HepG2 (cell line): Measurements from ENCODE around the gene ST6GALNAC6. TPM values are rescaled to one million over a fixed set of nuclear protein-coding genes. Genes with fewer than 3 reads are reported as not detected.
A peak's percentile ranks its signal among the peaks of the same experiment; 100 is the strongest.

Source experiments
- GABPB1 ChIP-seq: IDR thresholded peaks from 2 replicates; pipeline ENCODE4 v1.6.1; 2016; ENCODE audit warnings: mild to moderate bottlenecking, missing genetic modification reagents, moderate library complexity, missing compliant biosample characterization
- HNF1B ChIP-seq: sonication (generic); formaldehyde crosslinking; IDR thresholded peaks from 2 replicates; pipeline ENCODE4 v1.5.1; 2020; ENCODE audit warnings: mild to moderate bottlenecking, moderate library complexity, missing genetic modification reagents
- KDM2A ChIP-seq: sonication (generic); formaldehyde crosslinking; IDR thresholded peaks from 2 replicates; pipeline ENCODE4 v1.4.0; 2020; ENCODE audit warnings: low read depth, missing genetic modification reagents, borderline replicate concordance
- MAFK ChIP-seq, 2 experiments: IDR thresholded peaks in 1 of 2; conservative IDR thresholded peaks in 1 of 2; 2 replicates each; pipeline ENCODE4 v1.6.1; 2011; ENCODE audit warnings: improper control_type of control experiment in 2 of 2, low read length in 2 of 2
- NONO ChIP-seq, 2 experiments: fragments of 450-650 bp in 1 of 2; sonication (generic) in 1 of 2; formaldehyde crosslinking in 1 of 2; IDR thresholded peaks in 1 of 2; conservative IDR thresholded peaks in 1 of 2; 2 replicates each; pipeline versions ENCODE4 v1.6.1 to v1.8.0; 2017 to 2022; ENCODE audit warnings: mild to moderate bottlenecking in 1 of 2, missing genetic modification reagents in 1 of 2, moderate library complexity in 1 of 2
- PHB2 ChIP-seq: fragments of 450-650 bp; IDR thresholded peaks from 2 replicates; pipeline ENCODE4 v1.6.1; 2018; ENCODE audit not compliant: partially characterized antibody
- SOX5 ChIP-seq: IDR thresholded peaks from 2 replicates; pipeline ENCODE4 v1.6.1; 2016; ENCODE audit warnings: borderline replicate concordance
- ZNF274 ChIP-seq: sonication (generic); formaldehyde crosslinking; IDR thresholded peaks from 2 replicates; pipeline ENCODE4 v1.5.1; 2020; ENCODE audit warnings: mild to moderate bottlenecking, missing genetic modification reagents
- ZNF281 ChIP-seq: sonication (generic); formaldehyde crosslinking; IDR thresholded peaks from 2 replicates; pipeline ENCODE4 v1.4.0; 2020; ENCODE audit warnings: missing genetic modification reagents, borderline replicate concordance
- ZNF513 ChIP-seq: sonication (generic); formaldehyde crosslinking; conservative IDR thresholded peaks from 2 replicates; pipeline ENCODE4 v1.5.0; 2020; ENCODE audit warnings: missing genetic modification reagents
- ZNF572 ChIP-seq: sonication (generic); formaldehyde crosslinking; IDR thresholded peaks from 2 replicates; pipeline ENCODE4 v1.5.1; 2020; ENCODE audit warnings: mild to moderate bottlenecking, missing genetic modification reagents
- ZNF598 ChIP-seq: sonication (generic); formaldehyde crosslinking; IDR thresholded peaks from 2 replicates; pipeline ENCODE4 v1.5.1; 2020; ENCODE audit warnings: mild to moderate bottlenecking, missing genetic modification reagents, borderline replicate concordance
- ZNF687 ChIP-seq: sonication (generic); formaldehyde crosslinking; IDR thresholded peaks from 2 replicates; pipeline ENCODE4 v1.5.1; 2020; ENCODE audit warnings: mild to moderate bottlenecking, missing genetic modification reagents, moderate library complexity
- ZNF749 ChIP-seq: sonication (generic); formaldehyde crosslinking; IDR thresholded peaks from 2 replicates; pipeline ENCODE4 v1.8.0; 2022; ENCODE audit warnings: mild to moderate bottlenecking, missing genetic modification reagents, moderate library complexity, borderline replicate concordance
- polyA plus RNA-seq, 8 experiments: library from polyadenylated mRNA; depleted of rRNA in 3 of 8; stranded (reverse) in 7 of 8; unstranded in 1 of 8; fragments of >200 nt; fragmentation: Illumina TruSeq in 4 of 8; extraction: Trizol in 4 of 8; gene quantifications; 2 replicates each; pipeline versions ENCODE4 v1.2.1 to v1.2.3, GENCODE V29; 2011 to 2016; ENCODE audit warnings: low read depth in 4 of 8, missing spikeins in 1 of 8, mixed read lengths in 1 of 8; ENCODE audit not compliant: insufficient read depth in 1 of 8
- total RNA-seq, 5 experiments: library from RNA; depleted of rRNA; stranded (reverse); fragments of >200 nt; fragmentation: Illumina TruSeq; extraction: Trizol; gene quantifications; 2 replicates each; pipeline ENCODE4 v1.2.3, GENCODE V29; 2016; ENCODE audit warnings: low read depth in 1 of 5
- TF ChIP-seq, protein P1 (sequence below): sonication (generic); formaldehyde crosslinking; IDR thresholded peaks from 2 replicates; pipeline ENCODE4 v1.5.0; 2020; ENCODE audit warnings: mild to moderate bottlenecking, missing genetic modification reagents, moderate library complexity

ST6GALNAC6 gene
- total and polyA plus RNA-seq, 2 of the 13 experiments (the other 11 are each of a cell fraction or from before 2014, with no cell fraction given), result 18.5 to 65.4 TPM

GRCh38 chr9:127921557-127922120 is 22.2 kb upstream of the ST6GALNAC6 start (continued):
- no peak for TF ChIP-seq MAFK (conservative IDR thresholded peaks at IDR 0.05 in 1 of 2, IDR thresholded peaks at IDR 0.05 in 1 of 2; ENCODE audit: low read length in 2 of 2)
- peak; percentile 48 for TF ChIP-seq ZNF687 (CRISPR knock-in tag)
- peak; percentile 85 for TF ChIP-seq KDM2A (CRISPR knock-in tag)
- no peak for TF ChIP-seq NONO (IDR thresholded peaks at IDR 0.05)
- no peak for TF ChIP-seq NONO (CRISPR knock-in tag; conservative IDR thresholded peaks at IDR 0.05)
- 0 out of 2 replicates have a peak, but pooled peaks have one; percentile 31 for TF ChIP-seq ZNF749 (CRISPR knock-in tag)
- TF ChIP-seq ZNF572 (CRISPR knock-in tag), result no peak
- TF ChIP-seq ZNF598, result 0 out of 2 replicates have a peak, but pooled peaks have one; percentile 22
- TF ChIP-seq HNF1B (CRISPR knock-in tag), result 0 out of 2 replicates have a peak, but pooled peaks have one; percentile 8
- TF ChIP-seq ZNF281, result no peak
- peak; percentile 28; the same call in 1 of the 2 replicates for TF ChIP-seq ZNF274
- no peak for TF ChIP-seq SOX5 (CRISPR knock-in tag)
- TF ChIP-seq ZNF513 (CRISPR knock-in tag), result no peak
- TF ChIP-seq, protein P1, sequence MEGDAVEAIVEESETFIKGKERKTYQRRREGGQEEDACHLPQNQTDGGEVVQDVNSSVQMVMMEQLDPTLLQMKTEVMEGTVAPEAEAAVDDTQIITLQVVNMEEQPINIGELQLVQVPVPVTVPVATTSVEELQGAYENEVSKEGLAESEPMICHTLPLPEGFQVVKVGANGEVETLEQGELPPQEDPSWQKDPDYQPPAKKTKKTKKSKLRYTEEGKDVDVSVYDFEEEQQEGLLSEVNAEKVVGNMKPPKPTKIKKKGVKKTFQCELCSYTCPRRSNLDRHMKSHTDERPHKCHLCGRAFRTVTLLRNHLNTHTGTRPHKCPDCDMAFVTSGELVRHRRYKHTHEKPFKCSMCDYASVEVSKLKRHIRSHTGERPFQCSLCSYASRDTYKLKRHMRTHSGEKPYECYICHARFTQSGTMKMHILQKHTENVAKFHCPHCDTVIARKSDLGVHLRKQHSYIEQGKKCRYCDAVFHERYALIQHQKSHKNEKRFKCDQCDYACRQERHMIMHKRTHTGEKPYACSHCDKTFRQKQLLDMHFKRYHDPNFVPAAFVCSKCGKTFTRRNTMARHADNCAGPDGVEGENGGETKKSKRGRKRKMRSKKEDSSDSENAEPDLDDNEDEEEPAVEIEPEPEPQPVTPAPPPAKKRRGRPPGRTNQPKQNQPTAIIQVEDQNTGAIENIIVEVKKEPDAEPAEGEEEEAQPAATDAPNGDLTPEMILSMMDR (CRISPR knock-in tag), result peak; percentile 96
- no peak for TF ChIP-seq PHB2
- peak; percentile 44; the same call in 1 of the 2 replicates for TF ChIP-seq GABPB1 (CRISPR knock-in tag)
- TF ChIP-seq, all 625 proteins: peak for 47
